ENCODE results near the gene KIF5C. TPM values are rescaled to one million over a fixed set of nuclear protein-coding genes. Genes with fewer than 3 reads are reported as not detected.
A peak's percentile ranks its signal among the peaks of the same experiment; 100 is the strongest.

Gene KIF5C
- total and polyA plus RNA-seq, 2 donors (not counting 1 experiment from before 2014, with no cell fraction given) = 0.09 to 0.17 TPM

DNA sequence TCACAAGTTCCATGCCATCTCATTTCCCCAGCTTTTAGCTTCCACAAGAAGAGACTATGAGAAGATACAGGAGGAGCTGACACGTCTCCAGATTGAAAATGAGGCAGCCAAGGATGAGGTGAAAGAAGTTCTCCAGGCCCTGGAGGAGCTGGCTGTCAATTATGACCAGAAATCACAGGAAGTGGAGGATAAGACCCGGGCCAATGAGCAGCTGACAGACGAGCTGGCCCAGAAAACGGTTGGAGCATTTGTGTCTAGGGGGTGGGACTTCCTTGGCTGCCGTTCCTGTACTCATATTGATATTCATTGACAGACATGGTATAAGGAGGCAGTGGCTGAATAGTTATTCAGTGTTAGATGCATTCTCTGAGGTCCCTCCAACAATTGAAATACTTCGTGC lies 106.3 kb downstream of the KIF5C start:
- Histone ChIP-seq H2AFZ (ENCODE audit: low read length) (no peak overlapping the region), H3K4me1 (ENCODE audit: control insufficient read depth, extremely low read depth, insufficient read depth, low read length) (no peaks in the 10 kb centered on the region), H3K27me3 (ENCODE audit: control insufficient read depth, insufficient read depth, low read length) (no peaks in the 10 kb centered on the region), H3K36me3 (ENCODE audit: control insufficient read depth, insufficient read depth, low read length) (no peaks in the 10 kb centered on the region), H3K9me3 (ENCODE audit: control insufficient read depth, insufficient read depth, low read depth, low read length) (no peaks in the 10 kb centered on the region), H3K4me3 (replicated peaks in 1 of 4; ENCODE audit: control extremely low read depth in 1 of 4, insufficient read depth in 1 of 4, low read depth in 3 of 4, low read length in 4 of 4) (no peak overlapping the region), H3K9ac (ENCODE audit: insufficient read depth, low read length) (no peak overlapping the region), H3K27ac (ENCODE audit: insufficient read depth, low read length) (no peak overlapping the region), H3K4me2 (ENCODE audit: extremely low read depth, insufficient read depth, low read length) (no peak overlapping the region), H3K79me2 (ENCODE audit: control insufficient read depth, insufficient read depth, low read length) (no peaks in the 10 kb centered on the region), H4K20me1 (ENCODE audit: control insufficient read depth, extremely low read depth, insufficient read depth, low read length) (no peaks in the 10 kb centered on the region)
- DNase-seq (ENCODE audit: low read depth in 2 of 2) = no peak
- no peak for TF ChIP-seq EZH2 (IDR thresholded peaks at IDR 0.05; ENCODE audit: low read length, missing control alignments)
- TF ChIP-seq CTCF (conservative IDR thresholded peaks at IDR 0.05 in 1 of 2, IDR thresholded peaks at IDR 0.05 in 1 of 2; ENCODE audit: low read depth in 1 of 2, low read length in 2 of 2) = no peak

- Histone ChIP-seq H3K36me3 (ENCODE audit: control insufficient read depth, insufficient read depth, low read length) (no peaks in the 10 kb centered on the region), H4K20me1 (ENCODE audit: control insufficient read depth, extremely low read depth, insufficient read depth, low read length) (no peaks in the 10 kb centered on the region), H3K79me2 (ENCODE audit: control insufficient read depth, insufficient read depth, low read length) (no peaks in the 10 kb centered on the region), H2AFZ (ENCODE audit: low read length) (no peak overlapping the region), H3K27ac (ENCODE audit: insufficient read depth, low read length) (no peak overlapping the region), H3K4me1 (ENCODE audit: control insufficient read depth, extremely low read depth, insufficient read depth, low read length) (no peaks in the 10 kb centered on the region), H3K27me3 (ENCODE audit: control insufficient read depth, insufficient read depth, low read length) (no peaks in the 10 kb centered on the region), H3K9me3 (ENCODE audit: control insufficient read depth, insufficient read depth, low read depth, low read length) (no peaks in the 10 kb centered on the region), H3K4me3 (replicated peaks in 1 of 4; ENCODE audit: control extremely low read depth in 1 of 4, insufficient read depth in 1 of 4, low read depth in 3 of 4, low read length in 4 of 4) (no peak overlapping the region), H3K4me2 (ENCODE audit: extremely low read depth, insufficient read depth, low read length) (no peak overlapping the region), H3K9ac (ENCODE audit: insufficient read depth, low read length) (no peak overlapping the region)
- no peak for TF ChIP-seq EZH2 (IDR thresholded peaks at IDR 0.05; ENCODE audit: low read length, missing control alignments)
- no peak for TF ChIP-seq CTCF (conservative IDR thresholded peaks at IDR 0.05 in 1 of 2, IDR thresholded peaks at IDR 0.05 in 1 of 2; ENCODE audit: low read depth in 1 of 2, low read length in 2 of 2)
- DNase-seq (ENCODE audit: low read depth in 2 of 2) = no peak
Measured at GRCh38 chr2:148981781-148982180, 106.8 kb downstream of the KIF5C start.

- H3K4me1 ChIP-seq (ENCODE audit: control insufficient read depth, extremely low read depth, insufficient read depth, low read length) = no peaks in the 10 kb centered on the region
- H2AFZ ChIP-seq (ENCODE audit: low read length) = no peak overlapping the region
- H3K79me2 ChIP-seq (ENCODE audit: control insufficient read depth, insufficient read depth, low read length) = no peaks in the 10 kb centered on the region
- no peak overlapping the region for H3K4me2 ChIP-seq (ENCODE audit: extremely low read depth, insufficient read depth, low read length)
- no peak overlapping the region for H3K9ac ChIP-seq (ENCODE audit: insufficient read depth, low read length)
- H3K9me3 ChIP-seq (ENCODE audit: control insufficient read depth, insufficient read depth, low read depth, low read length) = no peaks in the 10 kb centered on the region
- peak in 1 of 2 donors; percentile 8 for DNase-seq (ENCODE audit: low read depth in 2 of 2)
- H3K36me3 ChIP-seq (ENCODE audit: control insufficient read depth, insufficient read depth, low read length) = no peaks in the 10 kb centered on the region
- H3K27ac ChIP-seq (ENCODE audit: insufficient read depth, low read length) = no peak overlapping the region
- no peak overlapping the region for H3K4me3 ChIP-seq (replicated peaks in 1 of 4; ENCODE audit: control extremely low read depth in 1 of 4, insufficient read depth in 1 of 4, low read depth in 3 of 4, low read length in 4 of 4)
- H4K20me1 ChIP-seq (ENCODE audit: control insufficient read depth, extremely low read depth, insufficient read depth, low read length) = no peaks in the 10 kb centered on the region
- TF ChIP-seq CTCF (conservative IDR thresholded peaks at IDR 0.05 in 1 of 2, IDR thresholded peaks at IDR 0.05 in 1 of 2; ENCODE audit: low read depth in 1 of 2, low read length in 2 of 2) (no peak), EZH2 (IDR thresholded peaks at IDR 0.05; ENCODE audit: low read length, missing control alignments) (no peak)
- H3K27me3 ChIP-seq (ENCODE audit: control insufficient read depth, insufficient read depth, low read length) = no peaks in the 10 kb centered on the region
Measured at GRCh38 chr2:148982282-148982681, 107.3 kb downstream of the KIF5C start.

Measured in fibroblast of lung (primary cell).